Middle frontal gyrus (tissue), 1 donor: ENCODE results near the gene PPIP5K1.
"Not testable (repeated sequence)": the region's sequence is repeated elsewhere in the genome, so short reads cannot be mapped to it uniquely, and the experiment has no call there.

Experiments
- DNase-seq: peaks from one replicate; pipeline ENCODE4 v3.0.0-alpha.2; 2015; ENCODE audit warnings: low spot score; ENCODE audit errors: extremely low spot score

PPIP5K1 gene

GRCh38 chr15:43589778-43590466 is at the start of gene PPIP5K1:
TSS of gene PPIP5K1 (minus strand) at chr15:43590208. CDS start at chr15:43584504, 5,704 bp downstream.
- DNase-seq, result not testable (repeated sequence)

- DNase-seq, result not testable (repeated sequence)
These were observed 48.6 kb upstream of the PPIP5K1 start for GRCh38 chr15:43638464-43639204.

DNA sequence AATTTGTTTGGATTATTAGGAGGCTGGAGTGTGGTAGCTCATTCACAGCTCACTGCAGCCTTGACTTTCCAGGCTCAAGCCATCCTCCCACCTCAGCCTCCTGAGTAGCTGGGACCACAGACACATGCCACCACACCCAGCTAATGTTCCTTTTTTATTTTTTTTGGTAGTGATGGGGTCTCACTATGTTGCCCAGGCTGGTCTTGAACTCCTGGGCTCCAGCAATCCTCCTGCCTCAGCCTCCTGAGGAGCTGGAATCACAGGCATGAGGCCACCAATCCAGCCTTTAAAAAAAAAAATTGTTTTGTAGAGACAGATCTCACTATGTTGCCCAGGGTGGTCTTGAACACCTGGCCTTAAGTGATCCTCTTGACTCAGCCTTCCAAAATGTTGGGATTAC is 36.9 kb upstream of the PPIP5K1 start:
- not testable (repeated sequence) for DNase-seq

GRCh38 chr15:43625106-43625505 is 35.1 kb upstream of the PPIP5K1 start:
- DNase-seq, result no peak

DNA sequence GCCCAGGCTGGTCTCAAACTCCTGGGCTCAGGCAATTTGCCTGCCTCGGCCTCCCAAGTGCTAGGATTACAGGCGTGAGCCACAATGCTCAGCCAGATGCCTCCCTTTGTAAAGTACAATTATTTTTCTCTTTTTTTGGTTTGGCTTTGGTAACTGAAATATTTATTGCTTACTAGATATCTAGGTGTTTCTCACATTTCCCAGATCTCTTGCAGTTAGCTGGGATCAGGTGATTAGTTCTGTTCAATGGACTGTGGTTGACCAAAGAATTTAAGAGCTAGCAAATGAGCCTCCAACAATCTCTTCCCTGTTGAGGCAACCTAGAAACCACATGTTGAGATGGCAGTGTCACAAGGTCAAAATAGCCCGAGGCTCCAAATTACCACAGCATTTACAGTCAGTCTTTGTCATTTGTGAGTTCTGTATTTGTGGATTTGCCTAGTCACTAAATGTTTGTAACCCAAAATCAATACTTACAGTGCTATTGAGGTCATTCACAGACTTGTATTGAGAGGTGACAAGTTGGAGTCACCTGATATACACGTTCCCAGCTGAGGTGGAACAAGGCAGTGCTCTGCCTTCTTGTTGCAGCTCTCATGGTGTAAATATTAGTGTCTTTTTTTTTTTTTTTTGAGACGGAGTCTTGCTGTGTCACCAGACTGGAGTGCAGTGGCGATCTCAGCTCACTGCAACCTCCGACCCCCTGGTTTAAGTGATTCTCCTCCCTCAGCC is 32.2 kb upstream of the PPIP5K1 start:
- not testable (repeated sequence) for DNase-seq

DNA sequence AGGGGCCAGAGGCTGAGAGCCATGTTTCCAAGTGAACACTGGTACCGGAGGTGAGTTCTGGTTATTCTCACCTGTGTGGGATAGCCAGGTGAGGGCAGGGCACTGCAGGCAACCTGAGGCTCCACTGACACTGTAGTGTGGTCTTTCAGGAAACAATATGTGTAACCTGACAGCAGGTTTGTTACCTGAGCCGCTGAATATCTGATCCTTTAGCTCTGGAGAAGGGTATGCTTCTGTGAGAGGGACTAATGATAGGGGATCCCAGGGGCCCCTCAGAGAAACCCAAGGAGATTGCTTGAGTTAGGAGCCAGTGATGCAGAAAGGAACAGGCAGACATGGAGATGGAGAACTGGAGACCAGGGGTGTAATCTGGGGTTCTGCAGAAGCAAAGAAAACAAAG is 28.7 kb upstream of the PPIP5K1 start, which contains the start of gene STRC:
STRC (minus strand) TSS at position 101 of the 400 bp plus-strand sequence; CDS start at position 23, 78 bp downstream.
- not testable (repeated sequence) for DNase-seq

DNA sequence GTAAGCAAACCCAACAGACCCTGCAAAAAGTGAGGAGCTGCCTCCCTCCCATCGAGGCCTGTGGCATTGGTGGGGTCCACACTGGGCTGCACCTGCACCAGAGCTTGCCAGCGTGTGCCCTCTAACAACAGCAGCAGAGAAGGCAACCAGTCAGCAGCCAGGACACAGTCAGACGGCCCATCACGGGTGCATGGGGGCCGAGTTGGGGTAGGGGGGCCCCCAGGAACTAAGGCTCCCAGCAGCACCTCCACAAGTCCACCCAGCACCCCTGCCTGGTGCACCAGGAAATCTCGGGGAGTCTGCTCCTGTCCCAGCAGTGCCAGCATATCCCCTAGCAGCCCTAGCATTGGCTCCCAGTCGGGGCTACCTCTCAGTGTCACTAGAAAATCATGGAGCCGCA is 27.7 kb upstream of the PPIP5K1 start:
- DNase-seq, result not testable (repeated sequence)

DNA sequence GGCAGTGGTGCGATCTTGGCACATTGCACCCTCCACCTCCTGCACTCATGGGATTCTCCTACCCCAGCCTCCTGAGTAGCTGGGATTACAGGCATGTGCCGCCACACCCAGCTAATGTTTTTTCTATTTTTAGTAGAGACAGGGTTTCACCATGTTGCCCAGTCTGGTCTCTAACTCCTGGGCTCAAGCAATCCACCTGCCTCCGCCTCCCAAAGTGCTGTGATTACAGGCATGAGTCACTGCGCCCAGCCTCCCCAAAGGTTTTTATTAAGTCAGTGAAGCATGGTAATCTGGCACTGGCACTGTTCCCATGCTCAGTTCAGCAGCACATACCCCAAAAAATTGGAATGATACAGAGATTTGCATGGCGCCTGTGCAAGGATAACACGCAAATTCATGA is 12.2 kb upstream of the PPIP5K1 start:
- not testable (repeated sequence) for DNase-seq

DNA sequence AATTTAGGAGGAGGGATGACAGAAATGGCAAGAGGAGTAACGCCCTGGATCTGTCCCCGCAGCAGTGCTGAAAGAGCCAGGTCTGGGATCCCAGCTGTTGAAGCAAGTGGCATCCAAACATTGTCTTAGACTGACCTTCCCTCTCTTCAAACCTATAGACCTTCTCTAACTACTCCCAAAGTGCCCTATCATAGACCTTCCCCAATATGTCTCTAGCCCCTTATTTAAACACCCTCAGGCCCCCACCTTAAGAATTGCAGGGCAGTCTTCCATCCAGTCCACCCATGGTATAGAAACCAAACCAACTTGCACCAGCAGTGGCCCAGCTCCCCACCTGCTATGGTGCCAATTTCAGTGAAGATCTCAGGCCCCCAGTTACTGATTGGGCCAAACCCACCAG is 10.2 kb upstream of the PPIP5K1 start:
- DNase-seq, result not testable (repeated sequence)

DNA sequence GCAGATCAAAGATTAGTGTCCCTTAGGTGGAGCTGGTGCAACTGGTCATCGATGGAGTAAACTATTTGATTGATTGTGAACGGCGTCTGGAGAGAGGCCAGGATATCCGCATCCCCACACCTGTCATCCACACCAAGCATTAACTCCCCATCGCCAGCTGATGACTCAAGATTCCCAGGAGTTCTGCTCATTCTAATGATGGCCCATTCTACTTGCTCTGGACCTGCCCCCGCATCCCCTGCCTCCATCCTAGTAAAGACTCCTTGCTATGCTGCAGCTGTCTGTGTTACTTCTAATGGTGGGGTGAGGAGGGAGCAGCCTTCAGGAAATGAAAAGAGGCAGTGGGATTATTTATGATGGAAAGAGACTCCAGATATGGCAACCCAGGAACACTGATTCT is 9.1 kb upstream of the PPIP5K1 start:
- not testable (repeated sequence) for DNase-seq

DNA sequence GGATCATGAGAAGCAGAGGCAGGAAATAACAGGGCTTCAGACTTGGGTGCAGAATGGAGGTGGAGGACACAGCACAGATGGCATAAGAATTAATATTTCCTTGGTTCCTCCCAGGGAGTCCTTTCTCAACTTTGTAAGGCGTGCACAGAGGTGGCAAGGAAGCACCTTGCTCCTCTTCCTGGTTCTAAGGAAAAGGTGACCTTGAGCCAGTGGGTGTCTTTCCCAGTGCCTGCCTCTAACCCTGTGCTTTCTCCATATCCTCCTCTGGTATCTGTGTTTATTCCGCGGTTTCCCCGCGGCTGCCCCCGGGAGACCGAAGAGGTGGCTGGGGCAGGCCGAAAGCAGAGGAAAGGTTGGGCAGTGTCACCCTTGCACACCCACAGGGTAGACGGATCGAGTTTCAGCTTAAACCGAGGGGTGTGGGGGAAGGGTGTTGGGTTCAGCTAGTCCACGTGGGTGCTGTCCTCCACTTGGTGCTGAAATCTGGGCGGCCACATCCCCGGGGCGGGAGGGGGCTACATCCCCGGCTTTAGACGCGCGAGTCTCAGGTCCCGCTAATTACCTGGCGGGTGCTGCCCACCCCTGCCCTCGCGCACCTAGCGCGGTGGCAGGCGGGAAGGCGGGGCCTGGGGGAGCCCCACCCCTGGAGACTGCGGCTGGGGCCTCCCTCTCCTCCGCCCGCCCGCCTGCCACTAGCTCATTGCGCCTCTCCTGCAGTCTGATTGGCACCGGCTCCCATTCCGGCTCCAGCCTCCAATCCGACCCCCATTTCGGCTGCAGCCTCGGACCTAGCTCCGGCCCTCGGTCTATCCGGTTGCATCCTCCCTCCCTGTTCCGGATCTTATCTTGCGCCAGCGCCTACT is 3.6 kb upstream of the PPIP5K1 start, which contains the start of gene CKMT1B:
CKMT1B (plus strand) TSS at position 700 of the 863 bp plus-strand sequence. CDS start 192 bp downstream, outside the sequence.
- DNase-seq, result not testable (repeated sequence)

DNA sequence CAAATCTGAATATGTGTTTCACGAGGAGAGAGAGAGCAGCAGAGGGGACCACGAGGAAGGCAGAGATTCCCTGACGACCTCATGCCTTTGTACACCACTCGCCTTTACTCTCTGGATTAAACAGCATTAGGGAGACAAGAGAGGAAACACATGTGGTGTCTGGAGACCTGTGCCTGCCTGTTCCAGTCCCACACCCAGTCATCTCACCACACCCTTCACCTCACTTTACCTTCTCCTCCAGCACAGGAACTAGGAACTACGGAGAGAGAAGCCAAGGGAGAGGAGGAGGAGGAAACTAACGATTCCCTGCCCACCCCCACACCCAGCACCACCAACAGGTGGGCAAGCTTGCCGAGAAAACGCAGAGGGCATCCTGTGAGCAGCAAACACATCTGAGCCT is 2.8 kb upstream of the PPIP5K1 start:
- not testable (repeated sequence) for DNase-seq

DNA sequence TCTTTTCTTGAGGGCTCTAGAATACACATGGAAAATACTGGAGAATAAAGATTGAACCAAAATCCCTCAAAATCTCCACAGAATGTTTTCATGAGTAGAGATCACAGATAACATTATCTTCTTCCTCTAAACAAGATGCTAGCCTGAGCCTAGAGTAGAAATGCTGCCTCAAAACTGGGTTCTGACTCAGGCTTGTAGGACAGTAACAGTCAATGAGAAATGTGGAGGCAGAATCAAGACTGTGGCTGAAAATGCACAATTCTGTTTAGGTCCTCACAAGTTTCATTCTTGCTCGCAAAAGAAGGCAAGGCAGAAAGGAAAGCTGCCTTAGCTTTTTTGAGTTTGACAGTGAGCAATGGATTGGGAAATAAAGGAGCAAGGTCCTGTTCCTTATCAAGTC is 15.4 kb downstream of the PPIP5K1 start:
- not testable (repeated sequence) for DNase-seq

DNA sequence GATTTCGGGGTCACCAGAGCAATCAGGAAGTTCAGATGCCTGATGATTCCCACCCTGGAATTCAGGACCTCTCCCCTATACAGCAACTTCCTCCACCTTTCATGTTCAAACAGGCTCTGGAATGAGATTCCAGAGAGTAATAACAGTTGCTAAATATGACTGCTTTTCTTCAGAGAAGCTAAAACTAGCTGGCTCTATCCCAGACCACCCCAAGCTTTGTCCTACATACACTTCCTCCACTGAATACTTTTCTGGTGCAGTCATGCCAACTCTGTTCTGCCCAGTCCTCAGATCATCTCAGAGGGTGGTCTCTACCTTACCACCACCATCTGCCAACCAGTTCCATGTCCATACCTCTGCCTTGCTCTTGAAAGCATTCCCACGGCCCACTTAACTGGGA is 23.4 kb downstream of the PPIP5K1 start:
- not testable (repeated sequence) for DNase-seq

- DNase-seq, result not testable (repeated sequence)
These were observed 26.2 kb downstream of the PPIP5K1 start for GRCh38 chr15:43563793-43564192.

DNA sequence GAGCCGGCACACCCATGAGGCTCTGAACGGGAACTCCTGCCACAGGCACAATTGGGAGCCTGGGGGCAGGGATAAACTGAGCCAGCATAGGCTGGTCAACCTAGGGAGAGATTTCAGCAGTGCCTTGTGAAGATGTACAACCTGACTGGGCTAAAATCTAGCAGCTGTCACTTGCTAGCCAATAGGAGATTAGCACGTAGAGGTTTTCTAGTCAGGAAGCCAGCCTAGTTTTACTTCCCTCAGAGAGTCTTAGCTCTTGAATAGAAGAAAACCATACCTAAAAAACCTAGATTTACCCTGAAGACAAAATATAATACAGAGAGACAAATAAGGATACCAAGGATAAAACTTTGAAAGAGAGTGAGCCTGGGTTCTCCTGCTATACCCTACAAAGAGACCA is 27.3 kb downstream of the PPIP5K1 start:
- not testable (repeated sequence) for DNase-seq

DNA sequence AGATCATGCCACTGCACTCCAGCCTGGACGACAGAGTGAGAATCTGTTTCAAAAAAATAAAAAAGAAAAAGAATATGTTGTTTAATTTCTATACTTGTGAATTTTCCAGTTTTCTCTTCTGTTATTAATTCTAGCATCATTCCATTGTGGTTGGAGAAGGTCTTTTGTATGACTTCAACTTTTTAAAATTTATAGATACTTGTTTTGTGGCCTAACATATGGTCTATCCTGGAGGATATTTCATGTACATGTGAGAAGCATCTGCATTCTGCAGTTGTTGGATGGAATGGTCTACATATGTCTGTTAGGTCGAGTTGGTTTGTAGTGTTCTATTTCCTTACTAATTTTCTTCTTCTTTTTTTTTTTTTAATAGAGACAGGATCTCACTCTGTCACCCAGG is 37.0 kb downstream of the PPIP5K1 start:
- no peak for DNase-seq

GRCh38 chr15:43552256-43552655 is 37.8 kb downstream of the PPIP5K1 start:
- no peak for DNase-seq

DNA sequence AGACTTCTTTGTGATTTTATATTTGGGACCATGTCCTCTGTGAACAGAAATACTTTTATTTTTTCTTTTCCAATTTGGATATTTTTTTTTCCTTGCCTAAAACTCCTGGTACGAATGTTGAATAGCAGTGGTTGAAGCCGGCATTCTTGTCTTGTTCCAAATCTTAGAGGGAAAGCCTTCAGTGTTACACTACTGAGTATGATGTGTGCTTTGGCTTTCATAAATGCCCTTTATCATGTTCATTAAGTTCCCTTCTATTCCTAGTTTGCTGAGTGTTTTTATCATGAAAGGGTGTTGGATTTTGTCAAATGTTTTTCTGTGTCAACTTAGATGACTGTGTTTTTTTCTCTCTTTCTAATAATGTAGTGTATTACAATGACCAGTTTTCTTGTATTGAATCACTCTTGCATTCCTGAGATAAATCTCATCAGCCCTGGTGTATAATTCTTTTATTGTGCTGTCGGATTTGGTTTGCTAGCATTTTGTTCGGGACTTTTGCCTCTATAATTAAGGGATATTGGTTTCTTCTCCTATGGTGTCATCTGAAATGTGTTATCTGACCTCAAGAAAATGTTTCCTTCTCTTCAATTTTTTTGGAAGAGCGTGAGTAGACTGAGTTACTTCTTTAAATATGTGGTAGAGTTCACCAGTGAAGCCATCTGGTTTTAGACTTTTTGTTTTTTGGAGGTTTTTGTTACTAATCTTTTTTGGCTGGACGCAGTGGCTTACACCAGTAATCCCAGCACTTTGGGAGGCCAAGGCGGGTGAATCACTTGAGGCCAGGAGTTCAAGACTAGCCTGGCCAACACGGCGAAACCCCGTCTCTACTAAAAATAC is 39.3 kb downstream of the PPIP5K1 start:
- no peak for DNase-seq

- no peak for DNase-seq
These were observed 42.5 kb downstream of the PPIP5K1 start for GRCh38 chr15:43547539-43547938.
